GM19238 (cell line): ENCODE results near the gene KDM4C.

Source experiments
- DNase-seq: peaks from one replicate; pipeline ENCODE4 v3.0.0; 2011; ENCODE audit warnings: low spot score; ENCODE audit not compliant: insufficient read length

The KDM4C gene

DNA sequence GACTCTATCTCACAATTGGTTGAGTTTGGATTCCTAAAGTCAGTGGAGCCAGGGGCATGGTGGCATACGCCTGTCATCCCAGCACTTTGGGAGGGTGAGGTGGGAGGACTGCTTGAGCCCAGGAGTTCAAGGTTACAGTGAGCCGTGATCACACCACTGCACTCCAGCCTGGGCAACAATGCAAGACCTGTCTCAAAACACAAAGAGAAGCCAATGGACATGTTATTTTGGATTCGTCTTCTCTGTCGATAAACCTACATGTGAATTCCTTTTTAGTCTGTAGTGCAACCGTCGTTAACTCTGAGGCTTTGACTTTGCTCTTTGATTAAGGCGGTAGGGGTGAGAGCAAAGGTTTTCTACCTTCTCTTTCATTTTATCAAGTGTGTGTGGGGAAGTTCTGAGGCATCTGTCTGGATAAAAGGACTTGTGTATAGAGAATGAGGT, 142.7 kb downstream of the KDM4C start:
- no peak for DNase-seq

DNA sequence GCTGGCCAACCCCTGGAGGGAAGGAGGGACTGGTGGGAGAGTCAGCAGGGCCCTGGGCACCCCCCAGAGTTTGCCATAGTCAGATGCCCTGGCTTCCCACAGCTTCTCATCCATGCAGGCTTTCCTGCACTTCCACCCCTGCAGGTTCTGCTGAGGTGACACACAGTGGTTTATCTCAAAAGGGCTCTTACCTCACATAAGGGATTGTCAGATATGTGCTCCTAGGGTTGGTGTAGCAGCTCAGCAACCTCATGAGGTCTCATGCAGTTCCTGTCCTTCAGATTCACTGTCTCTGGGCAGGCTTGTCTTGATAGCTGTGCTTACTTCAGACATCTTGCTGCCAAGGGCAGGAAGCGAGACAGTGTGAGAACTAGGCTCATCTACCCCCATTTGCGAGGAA, 143.4 kb downstream of the KDM4C start:
- no peak for DNase-seq

- no peak for DNase-seq
These were observed 144.7 kb downstream of the KDM4C start for GRCh38 chr9:6902423-6902822.

DNA sequence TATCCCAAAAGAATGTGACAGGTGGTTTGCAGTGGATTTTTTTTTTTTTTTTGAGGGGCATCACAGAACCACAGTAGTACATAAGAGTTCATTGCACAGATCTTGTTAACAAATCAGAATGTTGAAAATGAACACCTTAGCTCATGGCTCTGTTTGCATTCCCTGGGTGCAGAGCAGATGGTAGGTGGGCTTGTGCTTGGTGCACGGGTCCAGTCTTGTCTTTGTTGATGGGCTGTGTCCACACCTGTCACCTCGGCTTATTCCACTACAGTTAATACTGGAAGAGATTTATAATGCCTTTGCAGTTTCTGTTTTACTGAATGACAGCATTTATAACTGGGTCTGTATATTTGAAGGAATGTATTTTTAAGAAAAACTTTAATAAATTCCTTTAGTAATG, 146.6 kb downstream of the KDM4C start:
- no peak for DNase-seq

GRCh38 chr9:6905850-6906375, 148.1 kb downstream of the KDM4C start:
- no peak for DNase-seq

DNA sequence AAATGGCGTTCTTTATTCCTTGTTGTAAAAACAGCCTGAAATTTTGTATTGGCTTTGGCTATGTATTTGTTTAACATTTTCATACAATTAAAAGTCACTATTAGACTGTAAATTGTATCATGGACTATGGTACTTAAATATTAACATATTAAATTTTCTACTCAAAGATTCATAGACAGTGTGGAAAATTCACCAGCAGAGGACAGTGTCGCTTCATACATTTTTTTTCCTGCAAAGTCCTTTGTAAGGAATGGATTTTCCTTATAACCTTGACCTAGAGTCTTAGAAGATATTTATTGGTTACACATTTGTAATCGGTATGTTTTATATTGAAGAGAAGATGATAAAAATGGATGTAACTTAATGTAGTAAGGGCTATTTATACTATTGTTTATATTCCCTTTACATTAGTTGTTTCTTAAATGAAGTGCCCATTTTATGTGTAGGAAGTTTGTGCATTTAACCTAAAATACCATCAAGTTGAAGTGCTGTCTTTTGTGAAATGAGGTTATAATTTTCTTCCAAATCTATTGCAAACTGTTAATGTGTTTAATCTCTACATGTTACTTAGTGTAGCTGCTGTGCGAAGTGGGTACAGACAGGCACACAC, 150.1 kb downstream of the KDM4C start:
- DNase-seq, result no peak

- DNase-seq, result no peak
These were observed 151.4 kb downstream of the KDM4C start for GRCh38 chr9:6909181-6909580.

- no peak for DNase-seq
These were observed 152.3 kb downstream of the KDM4C start for GRCh38 chr9:6910032-6910431.

DNA sequence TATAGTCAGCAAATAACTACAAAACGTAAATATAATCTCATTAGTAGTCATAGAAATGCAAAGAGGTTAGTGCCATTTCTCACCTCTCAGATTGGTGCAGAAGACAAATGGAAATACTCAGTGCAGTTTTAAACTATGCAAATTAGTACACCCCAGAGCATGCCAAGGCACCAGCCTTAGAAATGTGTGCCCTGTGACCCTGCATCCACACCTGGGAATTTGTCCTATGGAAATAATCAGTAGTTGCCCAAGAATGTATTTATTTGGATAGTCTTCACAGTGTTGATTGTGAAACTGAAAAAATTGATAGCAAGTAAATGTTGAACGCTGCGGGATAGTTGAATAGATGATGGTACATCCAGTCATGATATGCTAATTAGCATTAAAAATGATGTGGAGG, 152.7 kb downstream of the KDM4C start:
- no peak for DNase-seq

DNA sequence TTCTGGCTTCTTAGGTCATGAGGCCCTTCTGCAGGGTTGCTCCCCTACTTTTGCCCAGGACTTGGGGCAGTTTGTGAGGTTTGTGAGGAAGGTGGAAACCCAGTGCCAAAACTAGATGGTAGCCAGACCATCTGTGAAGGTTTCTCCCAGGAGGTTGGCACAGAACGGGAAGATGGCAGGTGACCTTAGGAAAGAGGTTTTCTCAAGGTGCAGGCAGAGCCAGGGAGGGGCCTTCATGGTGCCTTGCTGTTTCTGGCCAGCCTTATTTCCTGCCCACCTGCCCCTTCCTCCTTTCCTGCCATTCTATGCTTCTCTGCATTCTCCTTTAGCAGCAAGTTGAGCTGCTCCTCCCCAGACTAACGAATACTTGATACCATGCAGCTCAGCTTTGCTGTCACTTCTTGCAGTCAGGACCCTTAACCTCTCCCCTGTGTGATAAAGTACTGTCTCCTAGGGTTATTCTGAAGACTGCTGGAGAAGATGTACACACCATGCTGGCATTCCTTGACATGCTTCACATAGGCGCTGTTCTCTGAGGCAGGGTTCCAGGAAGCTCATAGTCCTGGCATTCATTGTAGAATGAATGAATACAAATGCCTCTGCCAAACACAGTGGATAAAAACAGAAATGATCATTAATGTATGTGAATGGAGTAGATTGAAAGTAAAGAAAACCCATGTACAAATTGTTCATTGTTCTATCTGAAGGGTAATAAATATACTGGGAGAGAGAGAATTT, 154.3 kb downstream of the KDM4C start:
- no peak for DNase-seq

DNA sequence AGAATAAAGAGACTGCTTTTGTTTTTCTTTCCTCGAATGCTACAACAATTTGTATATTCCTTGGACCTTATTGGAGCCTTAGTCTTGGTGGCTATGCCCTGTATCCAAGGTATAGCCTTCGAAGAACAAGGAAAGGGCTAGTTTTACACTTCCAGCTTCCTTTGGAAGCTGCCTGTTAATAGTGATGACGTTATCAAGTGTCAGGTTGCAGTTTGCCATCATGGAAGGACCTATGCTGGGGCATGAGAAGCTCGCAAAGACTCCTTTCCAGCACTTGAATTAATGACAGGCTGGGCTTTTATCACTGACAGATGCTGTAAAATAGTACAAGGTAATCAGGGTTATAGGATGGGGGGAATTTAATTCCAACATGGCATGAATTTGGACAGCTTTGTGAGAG, 157.9 kb downstream of the KDM4C start:
- DNase-seq, result no peak

- DNase-seq, result peak; percentile 12
These were observed 159.4 kb downstream of the KDM4C start for GRCh38 chr9:6917162-6917561.

GRCh38 chr9:6920041-6920440, 162.3 kb downstream of the KDM4C start:
- DNase-seq, result no peak

DNA sequence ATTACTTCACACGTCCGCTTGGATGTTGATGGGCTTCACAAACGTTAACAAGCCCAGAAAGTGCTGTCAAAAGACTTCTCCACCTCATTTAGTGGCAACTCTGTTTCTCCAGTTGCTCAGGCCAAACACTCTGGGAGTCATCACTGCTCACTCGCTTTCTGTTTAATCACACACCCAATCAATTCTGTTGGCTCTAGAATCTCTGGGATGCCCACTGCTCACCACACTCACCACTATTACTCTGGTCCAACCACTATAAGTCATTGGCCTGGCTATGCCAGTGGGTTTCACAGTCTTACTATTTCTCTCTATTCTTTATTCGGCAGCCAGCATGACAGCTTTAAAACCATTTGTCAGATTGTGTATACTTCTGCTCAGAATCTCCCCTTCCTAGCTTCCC, 163.5 kb downstream of the KDM4C start:
- DNase-seq, result no peak

- DNase-seq, result no peak
These were observed 164.4 kb downstream of the KDM4C start for GRCh38 chr9:6922124-6922676.

- no peak for DNase-seq
These were observed 164.9 kb downstream of the KDM4C start for GRCh38 chr9:6922680-6923079.

DNA sequence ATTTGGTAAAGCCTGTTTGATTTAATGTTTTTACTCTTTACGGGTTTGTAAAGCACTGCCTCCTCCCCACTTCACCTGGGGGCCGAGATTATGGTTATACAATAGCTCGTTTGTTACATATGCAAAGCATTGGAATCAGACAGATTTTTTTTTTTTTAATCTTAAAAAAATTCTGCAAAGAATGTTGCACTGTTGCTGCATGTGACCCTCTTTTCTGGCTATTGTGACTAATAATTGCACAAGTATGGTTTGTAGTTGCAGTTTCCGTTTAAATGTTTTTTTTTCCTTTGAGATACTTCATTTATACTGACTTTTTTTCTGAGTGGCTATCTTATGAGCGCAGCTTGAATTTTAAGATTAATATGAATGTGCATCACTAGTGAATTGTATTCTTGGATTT, 165.3 kb downstream of the KDM4C start:
- DNase-seq, result no peak

DNA sequence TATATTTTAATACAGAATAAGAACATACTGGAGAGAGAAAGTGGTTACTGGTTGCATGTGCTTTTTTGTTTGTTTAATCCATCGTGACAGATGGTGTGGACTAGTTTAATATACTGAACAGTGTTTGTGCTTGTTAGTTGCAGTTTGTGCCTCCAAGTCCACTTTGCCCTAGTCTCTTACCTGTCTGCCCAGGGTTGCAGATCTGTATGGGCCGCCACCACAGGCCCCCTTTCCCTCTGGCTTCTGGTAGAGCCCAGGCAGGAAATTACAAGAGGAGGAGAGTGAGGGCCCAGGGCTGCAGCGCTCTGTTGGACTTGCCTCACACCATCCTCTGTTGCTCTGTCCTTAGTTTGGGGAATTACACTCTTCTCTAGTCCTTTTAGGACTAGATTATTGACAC, 166.4 kb downstream of the KDM4C start:
- DNase-seq, result no peak

DNA sequence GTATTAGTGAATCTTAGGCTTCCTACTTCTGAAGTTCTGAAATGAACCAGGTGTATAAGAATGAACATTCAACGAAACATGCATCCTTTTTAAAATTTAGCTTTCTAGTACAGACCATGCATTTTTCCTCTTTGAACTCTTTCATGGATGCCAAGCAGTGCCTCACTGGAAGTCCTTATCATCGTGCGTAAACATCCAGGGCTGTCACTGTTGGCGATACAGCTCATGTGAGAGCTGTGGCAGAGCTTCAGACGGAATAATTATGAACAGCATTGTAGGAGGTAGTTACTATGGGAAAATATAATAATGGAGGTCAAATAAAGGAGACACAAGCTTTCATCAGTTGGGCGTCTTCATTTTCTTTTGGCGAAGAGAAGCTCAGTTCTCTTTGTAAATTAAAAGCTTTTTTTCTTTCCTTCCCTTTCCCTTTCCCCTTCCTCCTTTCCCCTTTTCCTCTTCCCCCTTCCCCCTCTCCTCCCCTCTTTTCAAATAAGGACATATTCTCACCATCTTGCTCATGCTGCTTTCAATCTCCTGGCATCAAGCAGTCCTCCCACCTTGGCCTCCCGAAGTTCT, 167.3 kb downstream of the KDM4C start:
- no peak for DNase-seq

GRCh38 chr9:6925836-6926235, 168.1 kb downstream of the KDM4C start:
- no peak for DNase-seq

- no peak for DNase-seq
These were observed 168.7 kb downstream of the KDM4C start for GRCh38 chr9:6926436-6926835.

GRCh38 chr9:6927838-6928237, 170.1 kb downstream of the KDM4C start:
- DNase-seq, result no peak
